AG09319 (cell line): Measurements from ENCODE around the gene KCNJ11.

Source experiments
- DNase-seq: peaks from one replicate; pipeline ENCODE4 v3.0.0-alpha.2; 2010; ENCODE audit warnings: low read depth; ENCODE audit errors: extremely low read depth
- CTCF ChIP-seq: IDR thresholded peaks from 2 replicates; pipeline ENCODE4 v1.5.1; 2011; ENCODE audit warnings: low read depth, mild to moderate bottlenecking, inconsistent platforms, low read length, moderate library complexity

Gene KCNJ11

GRCh38 chr11:17343257-17343656, 45.2 kb downstream of the KCNJ11 start:
- no peak for TF ChIP-seq CTCF
- no peak for DNase-seq
